Esophagus squamous epithelium (tissue), 4 donors: ENCODE measurements around the gene MTA1.

Source experiments
- POLR2A ChIP-seq, 4 donors: fragments of 450-650 bp; IDR thresholded peaks; one replicate each; pipeline ENCODE4 v1.6.1; 2017; ENCODE audit warnings: antibody characterized with exemption in 4 of 4, mild to moderate bottlenecking in 4 of 4, moderate library complexity in 3 of 4
- TF ChIP-seq, protein P1 (sequence below), 6 experiments: fragments of 450-650 bp in 4 of 6; fragments of 200-600 bp in 2 of 6; sonication (generic) in 2 of 6; IDR thresholded peaks; one replicate each; pipeline ENCODE4 v1.5.1; 2016 to 2019; ENCODE audit warnings: antibody characterized with exemption in 6 of 6, mild to moderate bottlenecking in 4 of 6, moderate library complexity in 4 of 6

DNA sequence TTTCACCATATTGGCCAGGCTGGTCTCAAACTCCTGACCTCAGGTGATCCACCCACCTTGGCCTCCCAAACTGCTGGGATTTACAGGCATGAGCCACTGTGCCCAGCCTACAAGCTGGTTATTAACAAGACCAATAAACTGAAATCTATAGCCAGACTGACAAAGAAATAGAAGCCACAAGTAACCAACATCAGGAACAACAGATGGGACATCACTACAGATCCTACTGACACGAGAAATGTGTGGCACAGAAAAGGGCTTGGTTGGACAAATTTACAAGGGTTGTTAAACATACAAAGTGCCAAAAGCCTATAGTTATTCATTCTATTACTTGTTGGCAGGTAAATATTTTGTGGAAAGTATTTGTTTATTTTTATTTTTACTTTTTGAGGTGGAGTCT is 11.6 kb downstream of the MTA1 start:
- TF ChIP-seq, protein P1, sequence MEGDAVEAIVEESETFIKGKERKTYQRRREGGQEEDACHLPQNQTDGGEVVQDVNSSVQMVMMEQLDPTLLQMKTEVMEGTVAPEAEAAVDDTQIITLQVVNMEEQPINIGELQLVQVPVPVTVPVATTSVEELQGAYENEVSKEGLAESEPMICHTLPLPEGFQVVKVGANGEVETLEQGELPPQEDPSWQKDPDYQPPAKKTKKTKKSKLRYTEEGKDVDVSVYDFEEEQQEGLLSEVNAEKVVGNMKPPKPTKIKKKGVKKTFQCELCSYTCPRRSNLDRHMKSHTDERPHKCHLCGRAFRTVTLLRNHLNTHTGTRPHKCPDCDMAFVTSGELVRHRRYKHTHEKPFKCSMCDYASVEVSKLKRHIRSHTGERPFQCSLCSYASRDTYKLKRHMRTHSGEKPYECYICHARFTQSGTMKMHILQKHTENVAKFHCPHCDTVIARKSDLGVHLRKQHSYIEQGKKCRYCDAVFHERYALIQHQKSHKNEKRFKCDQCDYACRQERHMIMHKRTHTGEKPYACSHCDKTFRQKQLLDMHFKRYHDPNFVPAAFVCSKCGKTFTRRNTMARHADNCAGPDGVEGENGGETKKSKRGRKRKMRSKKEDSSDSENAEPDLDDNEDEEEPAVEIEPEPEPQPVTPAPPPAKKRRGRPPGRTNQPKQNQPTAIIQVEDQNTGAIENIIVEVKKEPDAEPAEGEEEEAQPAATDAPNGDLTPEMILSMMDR (IDR thresholded peaks at IDR 0.05): no peak
- no peak for TF ChIP-seq POLR2A (IDR thresholded peaks at IDR 0.05)
